HepG2 (cell line): Measurements from ENCODE around the gene FNDC7. TPM values are rescaled to one million over a fixed set of nuclear protein-coding genes. Genes with fewer than 3 reads are reported as not detected.
A peak's percentile ranks its signal among the peaks of the same experiment; 100 is the strongest.

Experiments used
- CCAR2 ChIP-seq: fragments of 200-400 bp; formaldehyde crosslinking; optimal IDR thresholded peaks from 2 replicates; pipeline ENCODE3; 2018; ENCODE audit warnings: low read depth, mild to moderate bottlenecking, low read length, moderate library complexity
- FLYWCH1 ChIP-seq: sonication (generic); formaldehyde crosslinking; IDR thresholded peaks from 2 replicates; pipeline ENCODE4 v1.8.1; 2023; ENCODE audit warnings: mild to moderate bottlenecking, missing genetic modification reagents
- KDM2A ChIP-seq: sonication (generic); formaldehyde crosslinking; IDR thresholded peaks from 2 replicates; pipeline ENCODE4 v1.4.0; 2020; ENCODE audit warnings: low read depth, missing genetic modification reagents, borderline replicate concordance
- MAF1 ChIP-seq: sonication (generic); formaldehyde crosslinking; IDR thresholded peaks from 2 replicates; pipeline ENCODE4 v1.5.0; 2020; ENCODE audit warnings: missing genetic modification reagents, borderline replicate concordance
- PHF5A ChIP-seq: IDR thresholded peaks from one replicate; pipeline ENCODE4 v1.6.1; 2018; ENCODE audit warnings: low read depth, missing genetic modification reagents; ENCODE audit not compliant: unreplicated experiment
- STAT6 ChIP-seq: sonication (generic); formaldehyde crosslinking; IDR thresholded peaks from 2 replicates; pipeline ENCODE4 v1.4.0; 2020; ENCODE audit warnings: missing genetic modification reagents, mild to moderate bottlenecking, borderline replicate concordance
- U2AF1 ChIP-seq: fragments of 200-400 bp; formaldehyde crosslinking; optimal IDR thresholded peaks from 2 replicates; pipeline ENCODE3; 2017; ENCODE audit warnings: mild to moderate bottlenecking, low read depth, low read length
- ZFAT ChIP-seq: sonication (generic); formaldehyde crosslinking; conservative IDR thresholded peaks from 2 replicates; pipeline ENCODE4 v1.8.1; 2023; ENCODE audit warnings: missing genetic modification reagents, inconsistent platforms
- ZNF124 ChIP-seq: sonication (generic); formaldehyde crosslinking; IDR thresholded peaks from 2 replicates; pipeline ENCODE4 v1.4.0; 2020; ENCODE audit warnings: missing genetic modification reagents
- ZNF329 ChIP-seq: sonication (generic); formaldehyde crosslinking; IDR thresholded peaks from 2 replicates; pipeline ENCODE4 v1.9.0; 2021; ENCODE audit warnings: low read depth, mild to moderate bottlenecking, missing genetic modification reagents
- ZNF550 ChIP-seq: sonication (generic); formaldehyde crosslinking; IDR thresholded peaks from 2 replicates; pipeline ENCODE4 v1.4.0; 2020; ENCODE audit warnings: mild to moderate bottlenecking, missing genetic modification reagents, borderline replicate concordance
- ZNF644 ChIP-seq: IDR thresholded peaks from 2 replicates; pipeline ENCODE4 v1.6.1; 2016; ENCODE audit warnings: low read depth
- ZNF646 ChIP-seq: sonication (generic); formaldehyde crosslinking; IDR thresholded peaks from 2 replicates; pipeline ENCODE4 v1.9.0; 2021; ENCODE audit warnings: mild to moderate bottlenecking, missing genetic modification reagents
- ZNF780A ChIP-seq: sonication (generic); formaldehyde crosslinking; IDR thresholded peaks from 2 replicates; pipeline ENCODE4 v1.8.0; 2022; ENCODE audit warnings: mild to moderate bottlenecking, missing genetic modification reagents, moderate library complexity
- polyA plus RNA-seq, 8 experiments: library from polyadenylated mRNA; depleted of rRNA in 3 of 8; stranded (reverse) in 7 of 8; unstranded in 1 of 8; fragments of >200 nt; fragmentation: Illumina TruSeq in 4 of 8; extraction: Trizol in 4 of 8; gene quantifications; 2 replicates each; pipeline versions ENCODE4 v1.2.1 to v1.2.3, GENCODE V29; 2011 to 2016; ENCODE audit warnings: low read depth in 4 of 8, missing spikeins in 1 of 8, mixed read lengths in 1 of 8; ENCODE audit not compliant: insufficient read depth in 1 of 8
- total RNA-seq, 5 experiments: library from RNA; depleted of rRNA; stranded (reverse); fragments of >200 nt; fragmentation: Illumina TruSeq; extraction: Trizol; gene quantifications; 2 replicates each; pipeline ENCODE4 v1.2.3, GENCODE V29; 2016; ENCODE audit warnings: low read depth in 1 of 5
- TF ChIP-seq, protein P1 (sequence below): sonication (generic); formaldehyde crosslinking; IDR thresholded peaks from 2 replicates; pipeline ENCODE4 v1.8.0; 2022; ENCODE audit warnings: missing genetic modification reagents, low read depth, mild to moderate bottlenecking, borderline replicate concordance
- TF ChIP-seq, protein P2 (sequence below): sonication (generic); formaldehyde crosslinking; conservative IDR thresholded peaks from 2 replicates; pipeline ENCODE4 v1.5.0; 2020; ENCODE audit warnings: missing genetic modification reagents

The FNDC7 gene
- total and polyA plus RNA-seq, 2 of the 13 experiments (the other 11 are each of a cell fraction or from before 2014, with no cell fraction given) = 0.03 TPM; not detected in 1

DNA sequence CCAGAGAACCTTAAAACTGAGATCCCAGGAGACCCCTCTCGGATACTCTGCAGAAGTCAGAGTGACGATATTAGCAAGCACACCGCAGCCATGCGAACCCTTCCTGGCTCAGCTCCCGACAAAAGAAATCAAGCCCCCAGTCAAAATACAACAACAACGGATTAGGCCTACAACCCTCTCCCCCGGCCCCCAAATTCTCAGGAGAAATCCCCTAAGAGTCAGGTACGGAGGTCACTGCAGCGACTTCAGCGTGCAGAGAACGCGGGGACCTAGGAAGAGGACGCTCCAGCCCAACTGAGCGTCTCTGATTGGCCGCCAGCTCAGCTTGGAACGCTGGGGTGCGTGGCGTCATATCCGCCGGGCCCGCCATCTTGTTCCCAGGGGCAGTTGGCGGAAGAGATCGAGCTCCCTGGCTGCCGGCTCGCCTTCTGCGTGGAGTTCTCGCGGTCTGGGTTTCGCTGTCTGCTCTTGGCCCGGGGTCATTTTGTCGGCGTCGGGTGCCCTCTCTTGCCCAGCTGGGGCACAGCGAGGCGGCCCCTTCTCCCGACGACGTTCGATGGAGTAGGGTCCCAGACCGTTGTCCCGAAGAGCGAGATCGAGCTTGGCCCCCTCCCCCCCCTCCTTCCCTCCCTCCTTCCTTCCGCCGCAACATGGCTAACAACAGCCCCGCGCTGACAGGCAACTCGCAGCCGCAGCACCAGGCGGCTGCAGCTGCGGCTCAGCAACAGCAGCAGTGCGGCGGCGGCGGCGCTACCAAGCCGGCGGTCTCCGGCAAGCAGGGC lies 20.6 kb upstream of the FNDC7 start, which contains the start of gene PRPF38B (continued):
- TF ChIP-seq ZNF646 (CRISPR knock-in tag) = no peak
- TF ChIP-seq ZNF644 (CRISPR knock-in tag) = 0 out of 2 replicates have a peak, but pooled peaks have one; percentile 45
- TF ChIP-seq KDM2A = peak; percentile 82; the same call in 1 of the 2 replicates
- TF ChIP-seq, protein P1, sequence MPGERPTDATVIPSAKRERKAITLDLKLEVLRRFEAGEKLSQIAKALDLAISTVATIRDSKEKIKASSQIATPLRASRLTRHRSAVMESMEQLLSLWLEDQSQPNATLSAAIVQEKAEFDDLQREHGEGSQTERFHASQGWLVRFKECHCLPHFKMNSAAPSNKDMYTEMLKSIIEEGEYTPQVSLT (CRISPR knock-in tag) = peak; percentile 84; the same call in 1 of the 2 replicates
- TF ChIP-seq PHF5A (CRISPR knock-in tag) = peak; percentile 53
- no peak for TF ChIP-seq ZNF780A
- TF ChIP-seq U2AF1 = peak; percentile 32
- 0 out of 2 replicates have a peak, but pooled peaks have one; percentile 17 for TF ChIP-seq ZFAT (CRISPR knock-in tag)
- TF ChIP-seq STAT6 = no peak; the same call in 1 of the 2 replicates
- TF ChIP-seq MAF1 (CRISPR knock-in tag) = peak; percentile 59; the same call in 1 of the 2 replicates
- 0 out of 2 replicates have a peak, but pooled peaks have one; percentile 43 for TF ChIP-seq ZNF124 (CRISPR knock-in tag)
- no peak for TF ChIP-seq FLYWCH1 (CRISPR knock-in tag)
- TF ChIP-seq, protein P2, sequence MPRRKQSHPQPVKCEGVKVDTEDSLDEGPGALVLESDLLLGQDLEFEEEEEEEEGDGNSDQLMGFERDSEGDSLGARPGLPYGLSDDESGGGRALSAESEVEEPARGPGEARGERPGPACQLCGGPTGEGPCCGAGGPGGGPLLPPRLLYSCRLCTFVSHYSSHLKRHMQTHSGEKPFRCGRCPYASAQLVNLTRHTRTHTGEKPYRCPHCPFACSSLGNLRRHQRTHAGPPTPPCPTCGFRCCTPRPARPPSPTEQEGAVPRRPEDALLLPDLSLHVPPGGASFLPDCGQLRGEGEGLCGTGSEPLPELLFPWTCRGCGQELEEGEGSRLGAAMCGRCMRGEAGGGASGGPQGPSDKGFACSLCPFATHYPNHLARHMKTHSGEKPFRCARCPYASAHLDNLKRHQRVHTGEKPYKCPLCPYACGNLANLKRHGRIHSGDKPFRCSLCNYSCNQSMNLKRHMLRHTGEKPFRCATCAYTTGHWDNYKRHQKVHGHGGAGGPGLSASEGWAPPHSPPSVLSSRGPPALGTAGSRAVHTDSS = no peak
- TF ChIP-seq CCAR2 = no peak
- no peak for TF ChIP-seq ZNF550 (CRISPR knock-in tag)
- TF ChIP-seq ZNF329 (CRISPR knock-in tag) = no peak
